Mammary epithelial cell (primary cell): ENCODE measurements around the gene IGFN1.

Experiments used
- EZH2 ChIP-seq: IDR thresholded peaks from 2 replicates; pipeline ENCODE4 v1.6.1; 2012; ENCODE audit warnings: low read length, inconsistent platforms, borderline replicate concordance
- TF ChIP-seq, protein P1 (sequence below), 2 donors: IDR thresholded peaks in 1 of 2; conservative IDR thresholded peaks in 1 of 2; 2 replicates each; pipeline ENCODE4 v1.5.1; 2011 to 2012; ENCODE audit warnings: inconsistent platforms in 2 of 2, low read length in 2 of 2, mild to moderate bottlenecking in 2 of 2, control low read depth in 1 of 2, low read depth in 1 of 2; ENCODE audit not compliant: insufficient read depth in 1 of 2; ENCODE audit errors: extremely low read depth in 1 of 2

DNA sequence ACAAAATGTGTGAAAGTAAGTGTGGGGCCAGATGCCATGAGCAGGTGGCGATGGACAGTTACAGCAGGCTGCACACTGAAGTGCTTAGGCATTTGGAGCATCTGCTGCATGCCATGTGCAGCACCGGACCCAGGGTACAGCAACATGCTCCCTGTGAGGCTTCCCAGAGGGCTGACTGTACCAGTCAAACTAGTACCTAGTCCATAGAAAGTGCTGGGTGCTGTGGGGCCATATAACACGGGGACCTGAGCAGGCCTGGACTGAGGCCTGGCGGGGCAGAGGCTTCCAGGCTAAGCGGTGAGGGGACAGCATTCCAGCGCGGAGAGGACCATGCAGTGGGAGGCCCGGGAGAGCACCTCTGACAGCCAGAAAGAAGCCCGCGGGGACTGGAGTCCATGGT is 62.8 kb downstream of the IGFN1 start:
- no peak for TF ChIP-seq EZH2
- TF ChIP-seq, protein P1, sequence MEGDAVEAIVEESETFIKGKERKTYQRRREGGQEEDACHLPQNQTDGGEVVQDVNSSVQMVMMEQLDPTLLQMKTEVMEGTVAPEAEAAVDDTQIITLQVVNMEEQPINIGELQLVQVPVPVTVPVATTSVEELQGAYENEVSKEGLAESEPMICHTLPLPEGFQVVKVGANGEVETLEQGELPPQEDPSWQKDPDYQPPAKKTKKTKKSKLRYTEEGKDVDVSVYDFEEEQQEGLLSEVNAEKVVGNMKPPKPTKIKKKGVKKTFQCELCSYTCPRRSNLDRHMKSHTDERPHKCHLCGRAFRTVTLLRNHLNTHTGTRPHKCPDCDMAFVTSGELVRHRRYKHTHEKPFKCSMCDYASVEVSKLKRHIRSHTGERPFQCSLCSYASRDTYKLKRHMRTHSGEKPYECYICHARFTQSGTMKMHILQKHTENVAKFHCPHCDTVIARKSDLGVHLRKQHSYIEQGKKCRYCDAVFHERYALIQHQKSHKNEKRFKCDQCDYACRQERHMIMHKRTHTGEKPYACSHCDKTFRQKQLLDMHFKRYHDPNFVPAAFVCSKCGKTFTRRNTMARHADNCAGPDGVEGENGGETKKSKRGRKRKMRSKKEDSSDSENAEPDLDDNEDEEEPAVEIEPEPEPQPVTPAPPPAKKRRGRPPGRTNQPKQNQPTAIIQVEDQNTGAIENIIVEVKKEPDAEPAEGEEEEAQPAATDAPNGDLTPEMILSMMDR (conservative IDR thresholded peaks at IDR 0.05 in 1 of 2, IDR thresholded peaks at IDR 0.05 in 1 of 2; ENCODE audit: extremely low read depth in 1 of 2, insufficient read depth in 1 of 2, low read depth in 1 of 2, low read length in 2 of 2), result no peak
